ENCODE results near the gene SCAF1. TPM values are rescaled to one million over a fixed set of nuclear protein-coding genes. Genes with fewer than 3 reads are reported as not detected.
"Not testable (repeated sequence)": the region's sequence is repeated elsewhere in the genome, so short reads cannot be mapped to it uniquely, and the experiment has no call there.

The SCAF1 gene
- total RNA-seq, 2 experiments from 2014 or later, result 39.9 to 41.9 TPM

- no peak overlapping the region for H3K27ac Mint-ChIP-seq
- H3K27me3 Mint-ChIP-seq (ENCODE audit: low read depth), result no peaks in the 10 kb centered on the region
- H3K4me1 Mint-ChIP-seq (ENCODE audit: low read depth), result no peaks in the 10 kb centered on the region
- H3K4me3 Mint-ChIP-seq, result no peak overlapping the region
- H3K36me3 Mint-ChIP-seq (ENCODE audit: low read depth), result peaks cover 3% of the 10 kb centered on the region
- intact Hi-C loops (cut with micrococcal nuclease), result no loop called here
- no peaks in the 10 kb centered on the region for H3K9me3 Mint-ChIP-seq
- no peak for DNase-seq
- CTCF ChIA-PET, result no interaction called here
Measured at GRCh38 chr19:49624967-49625910, 16.8 kb upstream of the SCAF1 start.

DNA sequence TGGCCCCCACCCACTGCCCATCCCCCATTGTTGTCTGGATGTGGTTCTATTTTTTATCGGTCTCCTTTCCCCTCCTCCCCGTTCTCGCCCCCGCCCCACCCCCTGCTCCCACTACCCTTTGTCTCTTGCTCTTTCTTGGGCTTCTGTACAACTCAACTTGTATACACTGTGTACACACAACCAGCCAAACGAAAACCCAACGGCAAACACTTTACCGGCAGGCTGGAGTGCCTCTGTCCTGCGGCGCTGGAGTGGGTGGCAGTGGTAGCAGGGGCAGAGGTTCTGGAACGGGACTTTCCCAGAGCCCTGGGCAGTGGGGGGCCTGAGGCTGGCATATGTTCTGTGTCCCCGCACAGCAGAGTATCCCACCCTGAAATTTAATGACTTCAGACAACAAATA is 15.8 kb upstream of the SCAF1 start:
- DNase-seq, result no peak
- intact Hi-C loops (cut with micrococcal nuclease), result no loop called here

GRCh38 chr19:49629659-49630058 is 12.3 kb upstream of the SCAF1 start:
- H3K36me3 Mint-ChIP-seq (ENCODE audit: low read depth), result peaks cover 1% of the 10 kb centered on the region
- no peaks in the 10 kb centered on the region for H3K9me3 Mint-ChIP-seq
- DNase-seq, result no peak
- H3K27ac Mint-ChIP-seq, result no peak overlapping the region
- CTCF ChIA-PET, result interaction anchor here (0.6 kb wide), 1 partner anchor 21 kb away, joined by 3 read pairs; no protein-coding TSS in a partner anchor
- no peak overlapping the region for H3K4me3 Mint-ChIP-seq
- intact Hi-C loops (cut with micrococcal nuclease), result no loop called here
- no peaks in the 10 kb centered on the region for H3K4me1 Mint-ChIP-seq (ENCODE audit: low read depth)
- H3K27me3 Mint-ChIP-seq (ENCODE audit: low read depth), result no peaks in the 10 kb centered on the region

More for the DNA sequence above, 15.8 kb upstream of the SCAF1 start:
- CTCF ChIA-PET, result no interaction called here
- Mint-ChIP-seq H3K4me1 (ENCODE audit: low read depth) (no peaks in the 10 kb centered on the region), H3K27me3 (ENCODE audit: low read depth) (no peaks in the 10 kb centered on the region), H3K36me3 (ENCODE audit: low read depth) (peaks cover 3% of the 10 kb centered on the region), H3K9me3 (no peaks in the 10 kb centered on the region), H3K4me3 (no peak overlapping the region), H3K27ac (no peak overlapping the region)

DNA sequence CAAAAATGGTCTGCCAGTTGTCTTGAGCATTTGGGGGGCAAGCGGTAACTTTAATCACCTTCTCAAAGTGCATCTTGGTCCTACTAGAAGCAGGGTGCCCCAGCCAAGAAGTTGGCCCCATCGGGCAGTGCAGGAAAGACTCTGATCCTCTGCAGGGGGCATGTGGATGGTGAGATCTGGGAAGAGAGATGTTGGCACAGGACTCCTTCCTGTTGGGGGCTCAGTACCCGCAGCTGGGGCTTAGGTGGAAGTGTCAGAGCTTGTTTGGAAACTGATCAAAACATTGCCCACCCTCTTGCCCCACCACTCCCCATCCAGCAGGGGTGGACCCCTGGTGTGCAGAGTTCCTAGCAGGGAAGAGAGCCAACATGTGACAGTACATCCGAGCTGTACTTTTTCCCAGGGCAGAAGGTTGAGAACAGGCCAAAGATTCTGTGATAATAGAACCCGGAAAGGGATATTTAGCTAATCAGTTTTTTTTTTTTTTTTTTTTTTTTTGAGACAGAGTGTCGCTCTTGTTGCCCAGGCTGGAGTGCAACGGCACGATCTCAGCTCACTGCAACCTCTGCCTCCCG is 10.9 kb upstream of the SCAF1 start:
- Mint-ChIP-seq H3K27ac (peak overlapping the region; percentile 11), H3K27me3 (ENCODE audit: low read depth) (no peaks in the 10 kb centered on the region), H3K4me1 (ENCODE audit: low read depth) (no peaks in the 10 kb centered on the region), H3K9me3 (no peaks in the 10 kb centered on the region), H3K4me3 (no peak overlapping the region), H3K36me3 (ENCODE audit: low read depth) (peaks cover 1% of the 10 kb centered on the region)
- CTCF ChIA-PET, result interaction anchor here (0.5 to 1.2 kb wide), 4 partner anchors 9 to 953 kb away, joined by 3 to 4 read pairs (median 4); partner anchors contain the start of gene RRAS
- DNase-seq, result no peak
- intact Hi-C loops (cut with micrococcal nuclease), result no loop called here

GRCh38 chr19:49631610-49632192 is 10.3 kb upstream of the SCAF1 start:
- no peak overlapping the region for H3K4me3 Mint-ChIP-seq
- H3K4me1 Mint-ChIP-seq (ENCODE audit: low read depth), result no peaks in the 10 kb centered on the region
- intact Hi-C loops (cut with micrococcal nuclease), result no loop called here
- no peaks in the 10 kb centered on the region for H3K9me3 Mint-ChIP-seq
- H3K36me3 Mint-ChIP-seq (ENCODE audit: low read depth), result peaks cover 1% of the 10 kb centered on the region
- no peaks in the 10 kb centered on the region for H3K27me3 Mint-ChIP-seq (ENCODE audit: low read depth)
- no peak for DNase-seq
- no peak overlapping the region for H3K27ac Mint-ChIP-seq
- CTCF ChIA-PET, result interaction anchor here (0.5 to 1.2 kb wide), 4 partner anchors 8 to 952 kb away, joined by 3 to 4 read pairs (median 4); partner anchors contain the start of gene RRAS

DNA sequence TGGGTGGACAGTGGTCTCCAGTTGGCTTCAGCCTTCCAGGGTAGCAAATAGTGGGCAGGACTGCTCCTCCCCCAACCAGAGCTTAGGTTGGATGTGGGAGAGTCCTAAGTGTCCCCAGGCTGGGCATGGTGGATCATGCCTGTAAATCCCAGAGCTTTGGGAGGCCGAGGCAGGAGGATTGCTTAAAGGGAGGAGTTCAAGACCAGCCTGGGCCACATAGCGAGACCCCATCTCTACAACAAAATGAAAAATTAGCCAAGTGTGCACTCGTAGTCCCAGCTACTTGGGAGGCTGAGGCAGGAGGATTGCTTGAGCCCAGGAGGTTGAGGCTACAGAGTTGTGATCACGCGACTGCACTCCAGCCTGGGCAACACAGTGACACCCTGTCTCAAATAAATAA is 9.4 kb upstream of the SCAF1 start:
- H3K36me3 Mint-ChIP-seq (ENCODE audit: low read depth), result peaks cover 1% of the 10 kb centered on the region
- CTCF ChIA-PET, result interaction anchor here (0.6 kb wide), 1 partner anchor 64 kb away, joined by 3 read pairs; no protein-coding TSS in a partner anchor
- no peak overlapping the region for H3K4me3 Mint-ChIP-seq
- H3K4me1 Mint-ChIP-seq (ENCODE audit: low read depth), result no peaks in the 10 kb centered on the region
- no peaks in the 10 kb centered on the region for H3K27me3 Mint-ChIP-seq (ENCODE audit: low read depth)
- no peaks in the 10 kb centered on the region for H3K9me3 Mint-ChIP-seq
- H3K27ac Mint-ChIP-seq, result no peak overlapping the region
- intact Hi-C loops (cut with micrococcal nuclease), result no loop called here
- no peak for DNase-seq

DNA sequence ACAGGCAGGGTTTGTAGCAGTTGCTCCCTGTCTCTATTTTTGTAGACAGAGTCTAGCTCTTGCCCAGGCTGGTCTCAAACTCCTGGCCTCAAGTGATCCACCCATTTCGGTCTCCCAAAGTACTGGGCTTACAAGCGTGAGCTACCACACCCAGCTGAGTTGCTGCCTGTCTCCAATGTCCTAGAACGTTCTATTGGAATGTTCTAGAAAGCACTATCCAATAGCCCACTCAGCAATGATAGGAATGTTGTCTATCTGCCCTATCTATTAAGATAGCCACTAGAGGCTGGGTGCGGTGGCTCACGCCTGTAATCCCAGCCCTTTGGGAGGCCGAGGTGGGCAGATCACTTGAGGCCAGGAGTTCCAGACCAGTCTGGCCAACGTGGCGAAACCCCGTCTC is 8.7 kb upstream of the SCAF1 start:
- H3K27ac Mint-ChIP-seq; H3K27me3 Mint-ChIP-seq (ENCODE audit: low read depth); CTCF ChIA-PET; H3K9me3 Mint-ChIP-seq; H3K4me3 Mint-ChIP-seq; intact Hi-C loops (cut with micrococcal nuclease); DNase-seq; H3K4me1 Mint-ChIP-seq (ENCODE audit: low read depth); H3K36me3 Mint-ChIP-seq (ENCODE audit: low read depth): not testable (repeated sequence)

DNA sequence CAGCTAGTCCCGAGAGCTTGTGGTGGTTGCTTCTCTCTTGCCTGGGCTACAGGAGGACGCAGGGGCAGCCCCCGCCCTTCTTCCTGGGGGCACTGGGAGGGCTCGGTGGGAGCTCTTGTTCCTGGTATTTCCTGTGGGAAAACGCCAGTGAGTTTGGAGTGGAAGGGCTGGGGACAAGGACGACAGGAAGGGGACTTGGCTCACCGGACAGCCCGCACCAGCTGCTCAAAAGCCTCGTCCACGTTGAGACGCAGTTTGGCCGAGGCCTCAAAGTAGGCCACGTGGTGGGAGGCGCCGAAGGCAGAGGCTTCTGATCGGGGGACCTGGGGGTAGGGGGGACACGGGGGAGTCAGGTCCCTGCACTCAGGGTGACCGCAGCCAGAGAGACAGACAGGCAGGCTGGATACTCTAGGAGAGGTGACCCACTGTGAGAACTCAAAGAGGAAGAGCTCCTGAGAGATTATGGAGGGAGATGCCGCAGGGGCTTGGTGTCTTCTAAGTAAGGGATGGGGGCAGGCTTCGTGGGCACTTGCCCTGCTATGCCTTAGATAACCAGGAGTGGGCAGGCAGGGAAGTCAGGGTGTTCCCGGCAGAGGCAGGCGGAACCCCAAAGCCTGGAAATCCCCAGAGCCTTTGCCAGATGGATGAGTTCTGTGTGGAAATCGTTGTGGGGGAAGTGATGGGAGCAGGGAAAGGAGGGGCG is 6.3 kb upstream of the SCAF1 start:
- peaks cover 18% of the 10 kb centered on the region for H3K4me1 Mint-ChIP-seq (ENCODE audit: low read depth)
- H3K4me3 Mint-ChIP-seq, result no peak overlapping the region
- H3K27me3 Mint-ChIP-seq (ENCODE audit: low read depth), result no peaks in the 10 kb centered on the region
- intact Hi-C loops (cut with micrococcal nuclease), result no loop called here
- H3K9me3 Mint-ChIP-seq, result no peaks in the 10 kb centered on the region
- H3K27ac Mint-ChIP-seq, result peak overlapping the region; percentile 13
- CTCF ChIA-PET, result no interaction called here
- no peak for DNase-seq
- no peaks in the 10 kb centered on the region for H3K36me3 Mint-ChIP-seq (ENCODE audit: low read depth)

DNA sequence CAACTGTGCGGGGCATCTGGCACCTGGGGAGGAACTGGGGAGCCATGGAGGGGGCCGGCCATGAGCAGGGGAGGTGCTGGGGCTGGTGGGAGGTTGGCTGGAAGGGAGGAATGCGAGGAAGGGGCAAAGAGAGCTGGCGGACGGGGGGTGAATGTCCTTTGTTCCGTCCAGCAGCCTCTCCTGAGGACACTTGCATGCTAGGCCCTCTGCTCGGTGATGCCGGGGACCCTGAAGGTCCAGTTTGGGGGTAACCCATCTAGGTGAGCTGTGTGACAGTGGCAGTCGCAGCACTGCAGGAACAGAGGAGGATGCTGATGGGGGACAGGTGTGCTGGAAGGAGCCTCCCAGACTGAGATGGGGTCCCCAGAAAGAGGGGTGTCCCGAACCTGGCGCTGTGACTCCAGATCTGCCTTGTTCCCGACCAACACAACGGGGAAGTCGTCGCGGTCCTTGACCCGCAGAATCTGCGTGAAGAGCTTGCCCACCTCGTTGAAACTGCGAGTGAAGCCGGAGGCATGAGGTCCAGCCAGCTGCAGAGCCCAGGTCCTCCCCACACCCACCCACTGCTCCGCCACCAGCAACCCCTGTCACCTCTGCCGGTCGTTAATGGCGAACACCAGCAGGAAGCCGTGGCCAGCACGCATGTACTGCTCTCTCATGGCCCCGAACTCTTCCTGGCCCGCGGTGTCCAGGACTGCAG is 5.6 kb upstream of the SCAF1 start:
- Mint-ChIP-seq H3K27me3 (ENCODE audit: low read depth) (no peaks in the 10 kb centered on the region), H3K4me3 (no peak overlapping the region), H3K27ac (no peak overlapping the region), H3K4me1 (ENCODE audit: low read depth) (peaks cover 18% of the 10 kb centered on the region), H3K36me3 (ENCODE audit: low read depth) (no peaks in the 10 kb centered on the region), H3K9me3 (no peaks in the 10 kb centered on the region)
- intact Hi-C loops (cut with micrococcal nuclease), result no loop called here
- DNase-seq, result no peak
- CTCF ChIA-PET, result no interaction called here

- CTCF ChIA-PET, result no interaction called here
Measured at GRCh38 chr19:49637821-49638738, 3.9 kb upstream of the SCAF1 start.

More at GRCh38 chr19:49637821-49638738, 3.9 kb upstream of the SCAF1 start:
- intact Hi-C loops (cut with micrococcal nuclease), result no loop called here
- peak; percentile 20 for DNase-seq
- no peaks in the 10 kb centered on the region for H3K9me3 Mint-ChIP-seq
- no peak overlapping the region for H3K27ac Mint-ChIP-seq
- peak overlapping the region; percentile 19 for H3K4me3 Mint-ChIP-seq
- H3K36me3 Mint-ChIP-seq (ENCODE audit: low read depth), result peaks cover 2% of the 10 kb centered on the region
- no peaks in the 10 kb centered on the region for H3K27me3 Mint-ChIP-seq (ENCODE audit: low read depth)
- H3K4me1 Mint-ChIP-seq (ENCODE audit: low read depth), result peaks cover 25% of the 10 kb centered on the region

All from activated naive CD4-positive, alpha-beta T cell treated with anti-CD3 and anti-CD28 coated beads for 36 hours (primary cell).